ENCODE measurements around the gene AUTS2.

DNA sequence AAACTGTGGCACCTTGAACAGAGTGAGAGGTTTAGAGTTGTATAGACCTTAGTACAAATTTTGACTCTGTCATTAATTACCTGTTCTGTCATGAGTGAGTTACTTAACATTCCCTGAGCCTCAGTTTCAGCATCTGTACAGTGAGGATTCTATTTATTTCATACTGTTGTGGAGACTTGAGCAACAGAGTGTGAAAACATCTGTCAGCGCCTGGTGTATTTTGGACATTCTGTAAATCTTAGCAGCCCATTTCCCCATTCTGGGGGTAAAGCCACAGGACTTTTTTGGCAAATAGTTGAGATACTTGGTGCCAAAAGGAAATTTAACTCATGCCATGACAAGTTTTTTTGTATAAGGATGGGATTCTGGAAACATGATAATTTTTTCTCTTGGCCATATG, 94.8 kb downstream of the AUTS2 start:
- TF ChIP-seq EZH2 (IDR thresholded peaks at IDR 0.05; ENCODE audit: insufficient read depth, poor library complexity, severe bottlenecking): no peak
- no peak for TF ChIP-seq EZH2phosphoT487 (IDR thresholded peaks at IDR 0.05; ENCODE audit: insufficient read depth, low read depth)

All from GM23248 (cell line).